Activated CD8-positive, alpha-beta memory T cell treated with anti-CD3 and anti-CD28 coated beads, Interleukin-2, amount 50 U/mL, for 24 hours (primary cell): ENCODE results near the gene UCKL1.
"Not testable (repeated sequence)": the region's sequence is repeated elsewhere in the genome, so short reads cannot be mapped to it uniquely, and the experiment has no call there.

Experiments used
- DNase-seq: peaks from one replicate; pipeline ENCODE4 v3.0.0-alpha.2; 2020; ENCODE audit errors: extremely low read depth

The UCKL1 gene

DNA sequence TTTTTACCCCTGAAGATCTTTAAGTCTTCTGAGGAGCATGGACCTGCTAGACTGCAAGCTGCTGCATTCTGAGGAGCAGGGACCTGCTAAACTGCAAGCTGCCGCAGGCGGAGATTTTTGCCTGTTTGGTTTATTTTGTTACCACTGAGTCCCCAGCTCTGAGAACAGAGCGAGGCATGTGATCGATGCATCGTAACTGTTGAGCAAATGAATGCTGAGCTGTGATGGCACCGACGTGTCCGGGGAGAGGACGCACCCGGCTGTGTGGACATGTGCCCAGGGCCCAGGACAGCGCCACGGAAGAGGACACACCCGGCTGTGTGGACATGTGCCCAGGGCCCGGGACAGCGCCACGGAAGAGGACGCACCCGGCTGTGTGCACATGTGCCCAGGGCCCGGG, 37.1 kb downstream of the UCKL1 start:
- no peak for DNase-seq

DNA sequence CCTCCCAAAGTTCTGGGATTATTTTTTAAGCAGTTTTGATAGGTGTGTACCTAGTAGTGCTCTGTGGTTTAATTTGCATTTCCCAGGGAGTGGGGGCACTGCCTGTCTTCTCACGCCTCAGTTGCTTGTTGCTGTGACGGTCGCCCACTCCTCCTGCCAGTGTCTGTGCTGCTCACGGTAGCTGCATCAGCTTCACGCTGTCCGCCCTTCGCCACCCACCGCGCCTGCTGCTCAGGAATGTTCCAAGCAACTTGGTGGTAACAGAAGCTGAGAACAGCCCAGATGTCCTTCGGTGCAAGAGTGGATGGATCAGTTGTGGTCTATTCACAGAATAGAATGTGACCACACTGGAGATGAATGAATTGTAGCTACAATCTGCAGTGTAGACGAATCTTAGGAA, 38.4 kb downstream of the UCKL1 start:
- DNase-seq = no peak

- not testable (repeated sequence) for DNase-seq
Measured at GRCh38 chr20:63916371-63916939, 39.8 kb downstream of the UCKL1 start.

- DNase-seq = no peak
Measured at GRCh38 chr20:63915471-63915870, 40.7 kb downstream of the UCKL1 start.

GRCh38 chr20:63913768-63914167, 42.4 kb downstream of the UCKL1 start:
- no peak for DNase-seq

GRCh38 chr20:63911176-63911575, 45.0 kb downstream of the UCKL1 start:
- DNase-seq = no peak

GRCh38 chr20:63908008-63908682, 48.1 kb downstream of the UCKL1 start:
- no peak for DNase-seq

DNA sequence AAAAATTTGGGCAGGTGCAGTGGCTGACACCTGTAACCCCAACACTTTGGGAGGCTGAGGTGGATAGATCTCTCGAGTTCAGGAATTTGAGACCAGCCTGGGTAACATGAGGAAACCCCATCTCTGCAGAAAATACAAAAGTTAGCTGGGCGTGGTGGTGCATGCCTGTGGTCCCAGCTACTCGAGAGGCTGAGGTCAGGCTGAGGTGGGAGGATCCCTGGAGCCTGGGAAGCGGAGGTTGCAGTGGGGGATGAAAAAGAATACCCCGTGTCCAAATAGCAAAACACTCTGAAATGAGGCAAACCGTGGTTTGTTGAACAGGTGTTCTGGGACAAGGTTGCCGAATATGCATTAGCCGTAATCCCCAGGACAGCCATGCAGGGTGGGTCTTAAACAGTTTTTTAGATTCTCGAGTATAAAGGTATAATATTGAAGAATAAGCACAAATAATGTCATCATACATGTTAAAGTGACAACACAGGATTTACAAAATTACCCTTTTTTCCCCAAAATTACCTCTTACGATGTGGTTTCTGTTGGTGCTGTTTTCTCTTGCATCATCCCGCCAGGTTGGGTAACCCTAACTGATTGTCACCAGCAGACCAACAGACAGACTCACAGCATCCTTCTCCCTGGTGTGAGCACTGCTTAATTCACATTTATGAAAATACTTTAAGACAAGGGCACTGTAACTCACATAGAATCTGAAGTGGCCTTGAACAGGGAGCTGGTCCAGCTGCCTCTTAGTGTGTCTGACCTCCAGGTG, 52.2 kb downstream of the UCKL1 start:
- no peak for DNase-seq

DNA sequence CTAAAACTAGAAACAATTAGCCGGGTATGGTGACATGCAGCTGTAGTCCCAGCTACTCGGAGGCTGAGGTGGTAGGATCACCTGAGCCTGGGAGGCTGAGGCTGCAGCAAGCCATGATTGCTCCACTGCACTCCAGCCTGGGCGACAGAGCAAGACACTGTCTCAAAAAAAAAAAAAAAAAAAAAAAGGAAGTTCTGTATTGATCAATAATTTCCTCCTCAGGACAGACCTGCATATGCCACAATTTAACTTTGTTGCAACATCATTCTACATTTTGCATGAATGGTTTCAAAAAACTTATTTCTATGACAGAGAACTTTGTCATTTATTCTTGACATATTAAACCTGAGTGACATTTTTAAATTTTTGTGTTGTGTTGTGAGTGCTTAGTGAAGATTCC, 55.8 kb downstream of the UCKL1 start:
- DNase-seq = no peak

GRCh38 chr20:63898882-63899558, 57.2 kb downstream of the UCKL1 start:
- DNase-seq = no peak

GRCh38 chr20:63897978-63898561, 58.1 kb downstream of the UCKL1 start:
- no peak for DNase-seq

DNA sequence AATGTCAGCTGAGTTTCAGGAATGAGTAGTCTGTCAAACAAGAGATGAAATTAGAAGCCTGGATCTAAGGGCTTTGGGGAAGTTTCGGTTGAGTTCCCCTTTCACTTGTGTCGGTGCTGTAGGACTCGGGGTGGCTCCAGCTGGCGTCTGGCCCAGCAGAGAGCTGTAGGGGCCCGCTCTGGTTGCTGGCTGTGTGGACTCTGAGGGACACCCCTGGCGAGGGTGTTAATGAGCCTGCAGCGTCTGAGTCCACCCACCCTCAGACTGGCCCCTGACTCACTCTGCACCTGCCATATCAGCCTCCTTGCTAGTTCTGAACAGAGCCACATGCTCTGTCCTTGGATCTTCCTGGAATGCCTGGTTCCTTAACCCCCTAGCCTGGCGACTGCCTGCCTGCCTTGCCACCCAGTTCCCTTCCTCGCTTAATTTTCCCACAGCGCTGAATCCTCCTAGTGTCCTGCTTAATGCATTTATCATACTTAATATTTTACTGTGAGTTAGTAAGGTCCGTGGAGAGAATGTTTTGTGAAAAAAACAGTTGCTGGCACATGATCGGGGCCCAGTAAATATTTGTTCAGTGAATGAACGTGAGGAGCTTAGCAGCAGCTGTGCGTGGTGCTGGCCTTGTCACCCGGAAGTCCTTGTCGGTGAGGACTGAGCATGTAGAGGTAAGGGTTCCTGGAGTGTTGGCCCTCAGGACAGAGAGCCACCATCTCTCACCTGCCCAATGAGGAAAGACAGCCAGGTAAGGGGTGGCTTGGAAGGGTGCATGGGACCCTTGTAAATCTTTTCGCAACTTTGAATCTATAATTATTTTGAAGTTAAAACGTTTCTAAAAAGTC, 59.7 kb downstream of the UCKL1 start:
- DNase-seq = no peak

DNA sequence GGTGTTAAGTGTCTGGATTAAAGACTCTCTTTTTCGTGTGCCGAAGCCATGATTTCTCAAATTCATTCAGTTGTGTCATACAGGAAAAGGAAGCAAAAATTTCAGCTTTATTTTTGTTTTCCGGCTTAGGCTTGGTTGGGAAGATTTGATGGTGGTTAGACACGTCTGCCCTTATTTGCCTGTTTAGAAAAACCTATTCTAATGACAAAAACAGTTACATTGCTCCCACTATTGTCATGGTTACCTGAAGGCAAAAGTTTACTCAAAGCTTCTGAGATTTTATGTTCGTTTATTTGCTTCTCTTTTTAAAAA, 60.3 kb downstream of the UCKL1 start:
- no peak for DNase-seq

- no peak for DNase-seq
Measured at GRCh38 chr20:63895202-63895951, 60.8 kb downstream of the UCKL1 start.

GRCh38 chr20:63894358-63895201, 61.6 kb downstream of the UCKL1 start, which contains the start of gene DNAJC5:
Gene DNAJC5, plus strand, starts transcription at chr20:63895126. Its CDS starts 33,220 bp downstream, at chr20:63928346.
- DNase-seq = peak; percentile 81

GRCh38 chr20:63893999-63894357, 62.2 kb downstream of the UCKL1 start:
- no peak for DNase-seq

- DNase-seq = no peak
Measured at GRCh38 chr20:63892402-63892801, 63.8 kb downstream of the UCKL1 start.

- no peak for DNase-seq
Measured at GRCh38 chr20:63891061-63892002, 64.9 kb downstream of the UCKL1 start.

GRCh38 chr20:63890616-63891015, 65.6 kb downstream of the UCKL1 start:
- no peak for DNase-seq
